Measurements from ENCODE around the gene PDGFD. TPM values are rescaled to one million over a fixed set of nuclear protein-coding genes. Genes with fewer than 3 reads are reported as not detected.

Gene PDGFD
- total and polyA plus RNA-seq, 2 donors (not counting 1 experiment from before 2014, with no cell fraction given) = 0.07 to 0.71 TPM

DNA sequence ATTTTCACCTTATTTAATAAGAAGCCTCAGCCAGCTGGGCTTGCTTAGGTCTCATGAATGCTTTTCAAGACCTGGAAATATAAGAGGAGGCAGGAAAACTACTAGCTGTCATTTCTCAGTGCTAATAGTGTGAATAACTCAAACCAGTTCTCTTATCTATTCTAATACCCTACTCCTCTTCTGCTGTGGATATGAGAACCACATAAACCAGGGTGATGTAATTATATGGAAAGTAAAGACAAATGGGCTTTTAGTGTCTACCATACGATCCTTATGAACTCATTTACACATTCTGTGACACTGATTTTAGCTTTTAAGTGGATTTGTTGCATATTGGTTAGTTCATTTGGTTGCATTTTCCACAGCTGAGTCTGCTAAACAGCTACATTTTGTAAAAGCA is 8.6 kb downstream of the PDGFD start:
- Histone ChIP-seq H3K9me3 (ENCODE audit: control extremely low read depth in 1 of 3, control insufficient read depth in 2 of 3, insufficient read depth in 1 of 3, low read length in 2 of 3) (no peaks in the 10 kb centered on the region), H3K27ac (ENCODE audit: low read length in 2 of 2) (no peak overlapping the region), H2AFZ (ENCODE audit: insufficient read depth, low read depth, low read length, poor library complexity, severe bottlenecking) (no peak overlapping the region), H3K4me3 (ENCODE audit: control extremely low read depth in 1 of 5, extremely low read depth in 1 of 5, insufficient read depth in 1 of 5, low read depth in 2 of 5, low read length in 4 of 5) (no peak overlapping the region), H3K79me2 (ENCODE audit: control insufficient read depth, insufficient read depth, low read length) (no peaks in the 10 kb centered on the region), H3K27me3 (replicated peaks in 1 of 4; ENCODE audit: control extremely low read depth in 1 of 4, control insufficient read depth in 3 of 4, insufficient read depth in 4 of 4, low read length in 3 of 4) (no peaks in the 10 kb centered on the region), H3K4me1 (ENCODE audit: control insufficient read depth in 2 of 2, insufficient read depth in 2 of 2, low read length in 2 of 2) (no peaks in the 10 kb centered on the region), H3K36me3 (replicated peaks in 1 of 2; ENCODE audit: control extremely low read depth in 1 of 2, control insufficient read depth in 1 of 2, extremely low read depth in 1 of 2, insufficient read depth in 2 of 2, low read length in 1 of 2) (no peaks in the 10 kb centered on the region), H3K4me2 (replicated peaks; ENCODE audit: low read depth, low read length, poor library complexity, severe bottlenecking) (no peak overlapping the region), H4K20me1 (ENCODE audit: control insufficient read depth, insufficient read depth, low read length, poor library complexity, severe bottlenecking) (no peaks in the 10 kb centered on the region), H3K9ac (ENCODE audit: low read length) (no peak overlapping the region)
- ChIA-PET POLR2A (no interaction called here), CTCF (no interaction called here)
- ATAC-seq (ENCODE audit: low read depth) (no peak), DNase-seq (no peak)
- Mint-ChIP-seq H3K27me3 (no peaks in the 10 kb centered on the region), H3K9me3 (ENCODE audit: insufficient read depth) (no peaks in the 10 kb centered on the region), H3K4me1 (peaks cover 7% of the 10 kb centered on the region), H3K4me3 (no peak overlapping the region), H3K27ac (no peak overlapping the region)
- no CpG with 5 or more reads among the region's 1 CpG for WGBS (ENCODE audit: insufficient coverage)
- TF ChIP-seq EZH2 (IDR thresholded peaks at IDR 0.05; ENCODE audit: borderline replicate concordance, insufficient read depth, low read depth, low read length, poor library complexity, severe bottlenecking) = no peak
- TF ChIP-seq, protein P1, sequence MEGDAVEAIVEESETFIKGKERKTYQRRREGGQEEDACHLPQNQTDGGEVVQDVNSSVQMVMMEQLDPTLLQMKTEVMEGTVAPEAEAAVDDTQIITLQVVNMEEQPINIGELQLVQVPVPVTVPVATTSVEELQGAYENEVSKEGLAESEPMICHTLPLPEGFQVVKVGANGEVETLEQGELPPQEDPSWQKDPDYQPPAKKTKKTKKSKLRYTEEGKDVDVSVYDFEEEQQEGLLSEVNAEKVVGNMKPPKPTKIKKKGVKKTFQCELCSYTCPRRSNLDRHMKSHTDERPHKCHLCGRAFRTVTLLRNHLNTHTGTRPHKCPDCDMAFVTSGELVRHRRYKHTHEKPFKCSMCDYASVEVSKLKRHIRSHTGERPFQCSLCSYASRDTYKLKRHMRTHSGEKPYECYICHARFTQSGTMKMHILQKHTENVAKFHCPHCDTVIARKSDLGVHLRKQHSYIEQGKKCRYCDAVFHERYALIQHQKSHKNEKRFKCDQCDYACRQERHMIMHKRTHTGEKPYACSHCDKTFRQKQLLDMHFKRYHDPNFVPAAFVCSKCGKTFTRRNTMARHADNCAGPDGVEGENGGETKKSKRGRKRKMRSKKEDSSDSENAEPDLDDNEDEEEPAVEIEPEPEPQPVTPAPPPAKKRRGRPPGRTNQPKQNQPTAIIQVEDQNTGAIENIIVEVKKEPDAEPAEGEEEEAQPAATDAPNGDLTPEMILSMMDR (IDR thresholded peaks at IDR 0.05) = no peak
- intact Hi-C loops (cut with micrococcal nuclease) = no loop called here

DNA sequence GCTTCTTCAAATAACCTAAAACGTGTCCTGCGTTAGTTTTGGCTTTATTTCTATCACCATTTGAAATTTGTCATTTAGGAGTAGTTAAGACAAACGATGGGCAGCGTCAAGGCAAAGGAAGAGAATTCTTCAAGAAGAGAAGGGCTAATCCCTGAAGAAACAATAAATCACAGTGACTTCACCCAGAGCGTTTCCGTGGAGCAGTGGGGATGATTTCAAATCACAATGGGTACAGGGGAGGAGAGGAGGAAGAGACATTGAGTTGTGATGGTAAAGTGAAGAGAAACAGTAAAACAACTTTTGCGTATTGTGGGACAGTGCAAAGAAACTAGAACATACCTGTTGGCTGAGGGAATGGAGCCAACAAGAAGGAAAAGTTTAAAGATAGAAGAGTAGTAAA is 9.7 kb downstream of the PDGFD start:
- Histone ChIP-seq H3K27me3 (replicated peaks in 1 of 4; ENCODE audit: control extremely low read depth in 1 of 4, control insufficient read depth in 3 of 4, insufficient read depth in 4 of 4, low read length in 3 of 4) (no peaks in the 10 kb centered on the region), H3K4me1 (ENCODE audit: control insufficient read depth in 2 of 2, insufficient read depth in 2 of 2, low read length in 2 of 2) (no peaks in the 10 kb centered on the region), H3K79me2 (ENCODE audit: control insufficient read depth, insufficient read depth, low read length) (no peaks in the 10 kb centered on the region), H3K4me3 (ENCODE audit: control extremely low read depth in 1 of 5, extremely low read depth in 1 of 5, insufficient read depth in 1 of 5, low read depth in 2 of 5, low read length in 4 of 5) (no peak overlapping the region), H3K4me2 (replicated peaks; ENCODE audit: low read depth, low read length, poor library complexity, severe bottlenecking) (no peak overlapping the region), H3K9me3 (ENCODE audit: control extremely low read depth in 1 of 3, control insufficient read depth in 2 of 3, insufficient read depth in 1 of 3, low read length in 2 of 3) (no peaks in the 10 kb centered on the region), H2AFZ (ENCODE audit: insufficient read depth, low read depth, low read length, poor library complexity, severe bottlenecking) (no peak overlapping the region), H3K9ac (ENCODE audit: low read length) (no peak overlapping the region), H4K20me1 (ENCODE audit: control insufficient read depth, insufficient read depth, low read length, poor library complexity, severe bottlenecking) (no peaks in the 10 kb centered on the region), H3K36me3 (replicated peaks in 1 of 2; ENCODE audit: control extremely low read depth in 1 of 2, control insufficient read depth in 1 of 2, extremely low read depth in 1 of 2, insufficient read depth in 2 of 2, low read length in 1 of 2) (no peaks in the 10 kb centered on the region), H3K27ac (ENCODE audit: low read length in 2 of 2) (no peak overlapping the region)
- no peak overlapping the region for H3K27ac Mint-ChIP-seq
- no peaks in the 10 kb centered on the region for H3K9me3 Mint-ChIP-seq (ENCODE audit: insufficient read depth)
- POLR2A ChIA-PET = no interaction called here
- ATAC-seq (ENCODE audit: low read depth) = no peak
- DNase-seq = no peak
- no peak for TF ChIP-seq EZH2 (IDR thresholded peaks at IDR 0.05; ENCODE audit: borderline replicate concordance, insufficient read depth, low read depth, low read length, poor library complexity, severe bottlenecking)
- TF ChIP-seq, protein P1 (IDR thresholded peaks at IDR 0.05) = no peak
- intact Hi-C loops (cut with micrococcal nuclease) = no loop called here
- CTCF ChIA-PET = no interaction called here
- H3K27me3 Mint-ChIP-seq = no peaks in the 10 kb centered on the region
- 100% methylated on average over 2 of the region's 7 CpGs for WGBS (ENCODE audit: insufficient coverage)
- H3K4me1 Mint-ChIP-seq = peaks cover 7% of the 10 kb centered on the region
- H3K4me3 Mint-ChIP-seq = no peak overlapping the region

Measured in B cell (primary cell).